ENCODE data around the gene DCTN3.

GRCh38 chr9:34629491-34629808 lies 9.2 kb upstream of the DCTN3 start:
- TF ChIP-seq CTCF (IDR thresholded peaks at IDR 0.05) (no peak), POLR2A (IDR thresholded peaks at IDR 0.05) (no peak)
